ENCODE results near the gene MBD5. TPM values are rescaled to one million over a fixed set of nuclear protein-coding genes. Genes with fewer than 3 reads are reported as not detected.

MBD5 gene
- total RNA-seq, 1 donor from 2014 or later: 84.5 TPM

- DNase-seq (ENCODE audit: low spot score): no peak
These were observed 2.0 kb downstream of the MBD5 start for GRCh38 chr2:148022882-148023281.

GRCh38 chr2:148023861-148024260 lies 3.0 kb downstream of the MBD5 start:
- DNase-seq (ENCODE audit: low spot score): no peak

- DNase-seq (ENCODE audit: low spot score): no peak
These were observed 5.7 kb downstream of the MBD5 start for GRCh38 chr2:148026573-148026972.

- no peak for DNase-seq (ENCODE audit: low spot score)
These were observed 6.9 kb downstream of the MBD5 start for GRCh38 chr2:148027822-148028221.

- no peak for DNase-seq (ENCODE audit: low spot score)
These were observed 7.9 kb downstream of the MBD5 start for GRCh38 chr2:148028781-148029180.

GRCh38 chr2:148031152-148031551 lies 10.3 kb downstream of the MBD5 start:
- no peak for DNase-seq (ENCODE audit: low spot score)

GRCh38 chr2:148032215-148032614 lies 11.3 kb downstream of the MBD5 start:
- no peak for DNase-seq (ENCODE audit: low spot score)

GRCh38 chr2:148039783-148040182 lies 18.9 kb downstream of the MBD5 start:
- no peak for DNase-seq (ENCODE audit: low spot score)

- peak; percentile 66 for DNase-seq (ENCODE audit: low spot score)
These were observed 21.3 kb downstream of the MBD5 start for GRCh38 chr2:148042219-148042618.

- DNase-seq (ENCODE audit: low spot score): no peak
These were observed 23.4 kb downstream of the MBD5 start for GRCh38 chr2:148044322-148044721.

- DNase-seq (ENCODE audit: low spot score): no peak
These were observed 25.9 kb downstream of the MBD5 start for GRCh38 chr2:148046802-148047201.

GRCh38 chr2:148048475-148049221 lies 27.8 kb downstream of the MBD5 start:
- DNase-seq (ENCODE audit: low spot score): no peak

GRCh38 chr2:148049284-148049683 lies 28.4 kb downstream of the MBD5 start:
- no peak for DNase-seq (ENCODE audit: low spot score)

- no peak for DNase-seq (ENCODE audit: low spot score)
These were observed 31.8 kb downstream of the MBD5 start for GRCh38 chr2:148052687-148053086.

- no peak for DNase-seq (ENCODE audit: low spot score)
These were observed 37.8 kb downstream of the MBD5 start for GRCh38 chr2:148058641-148059040.

- DNase-seq (ENCODE audit: low spot score): no peak
These were observed 42.7 kb downstream of the MBD5 start for GRCh38 chr2:148063633-148064032.

- DNase-seq (ENCODE audit: low spot score): no peak
These were observed 45.0 kb downstream of the MBD5 start for GRCh38 chr2:148065936-148066335.

GRCh38 chr2:148067801-148068200 lies 46.9 kb downstream of the MBD5 start:
- no peak for DNase-seq (ENCODE audit: low spot score)

- DNase-seq (ENCODE audit: low spot score): no peak
These were observed 50.5 kb downstream of the MBD5 start for GRCh38 chr2:148071351-148071750.

GRCh38 chr2:148096012-148096411 lies 75.1 kb downstream of the MBD5 start:
- no peak for DNase-seq (ENCODE audit: low spot score)

- peak; percentile 7 for DNase-seq (ENCODE audit: low spot score)
These were observed 81.8 kb downstream of the MBD5 start for GRCh38 chr2:148102641-148103040.

- no peak for DNase-seq (ENCODE audit: low spot score)
These were observed 83.1 kb downstream of the MBD5 start for GRCh38 chr2:148103946-148104345.

GRCh38 chr2:148106331-148106730 lies 85.4 kb downstream of the MBD5 start:
- no peak for DNase-seq (ENCODE audit: low spot score)

GRCh38 chr2:148108385-148108784 lies 87.5 kb downstream of the MBD5 start:
- no peak for DNase-seq (ENCODE audit: low spot score)
